Measurements from ENCODE around the gene NPIPA8. TPM values are rescaled to one million over a fixed set of nuclear protein-coding genes. Genes with fewer than 3 reads are reported as not detected.
"Not testable (repeated sequence)": the region's sequence is repeated elsewhere in the genome, so short reads cannot be mapped to it uniquely, and the experiment has no call there.

Gene NPIPA8
- total RNA-seq (2012; rRNA removed) (0.56 and 1.1 TPM in 2 replicates), polyA plus RNA-seq (2012; rRNA removed) (16.3 and 17.6 TPM in 2 replicates), Bru-seq, nascent RNA (not detected), BruChase-seq, experiment 1, labeled RNA remaining after a 6-hour chase (percentile 23 among the genes with signal in this experiment), BruChase-seq, experiment 2, labeled RNA remaining after a 2-hour chase (not detected)
- 8.1 and 11.7 TPM in 2 replicates for polyA plus RNA-seq (2012; cell fraction: cytosol; rRNA removed)
- 40.3 and 195 TPM in 2 replicates for polyA plus RNA-seq (2012; cell fraction: nucleus; rRNA removed; ENCODE audit: low replicate concordance)
- long read RNA-seq, result 0 reads

DNA sequence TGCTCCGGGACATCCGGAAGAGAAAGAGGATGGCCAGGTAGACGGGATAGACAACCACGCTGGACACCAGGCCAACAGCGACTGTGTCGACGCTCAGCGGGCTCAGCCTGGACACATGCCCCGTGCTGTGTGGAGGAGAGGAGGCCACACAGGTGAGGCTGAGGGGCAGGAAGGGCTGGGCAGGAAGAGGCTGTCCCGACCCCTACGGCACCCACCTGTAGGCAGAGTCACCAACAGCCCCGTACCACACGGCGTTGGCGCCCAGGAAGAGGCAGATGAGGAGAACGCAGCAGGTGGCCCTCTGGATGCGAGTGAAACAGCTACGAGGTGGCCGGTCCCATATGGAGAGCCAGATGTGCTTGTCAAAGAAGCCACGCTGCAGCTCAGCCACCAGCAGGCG, at the start of gene NPIPA8:
NPIPA8 (minus strand) TSS at position 101 of the 400 bp plus-strand sequence. CDS start 4,074 bp downstream, outside the sequence.
- dilution Hi-C loops (cut with HindIII; ENCODE audit: low sequenced_read_pairs, unreplicated experiment), result not testable (repeated sequence)

GRCh38 chr16:18385285-18385684, 48.7 kb upstream of the NPIPA8 start:
- H3K4me1 ChIP-seq (ENCODE audit: control insufficient read depth, insufficient read depth, low read length); H3K36me3 ChIP-seq (ENCODE audit: control insufficient read depth, insufficient read depth, low read length); H3K4ac ChIP-seq (ENCODE audit: low read depth, low read length); H3K18ac ChIP-seq (ENCODE audit: low read depth, low read length); H4K20me1 ChIP-seq (ENCODE audit: insufficient read depth, low read length); H3K27ac ChIP-seq (ENCODE audit: insufficient read depth, low read length); DNase-seq; H4K5ac ChIP-seq (ENCODE audit: low read depth, low read length); H3K56ac ChIP-seq (ENCODE audit: extremely low read depth, insufficient read depth, low read length); H2BK15ac ChIP-seq (ENCODE audit: low read depth, low read length); BruUV-seq (replicated peaks); H2BK20ac ChIP-seq (ENCODE audit: low read depth, low read length); H3K9me1 ChIP-seq (ENCODE audit: insufficient read depth, low read length); intact Hi-C loops (cut with micrococcal nuclease); H2AK5ac ChIP-seq (ENCODE audit: low read depth, low read length); H2AFZ ChIP-seq (replicated peaks; ENCODE audit: low read length, poor library complexity); H3K23ac ChIP-seq (ENCODE audit: low read depth, low read length); ATAC-seq (ENCODE audit: low read depth); H3K9ac ChIP-seq (ENCODE audit: low read depth, low read length); H4K8ac ChIP-seq (ENCODE audit: low read depth in 2 of 2, low read length in 2 of 2); H3K4me3 ChIP-seq (ENCODE audit: insufficient read depth, low read depth, low read length); H3K79me1 ChIP-seq (ENCODE audit: low read depth in 1 of 2, low read length in 2 of 2); in situ Hi-C loops (cut with MboI; ENCODE audit: low sequenced_read_pairs); H4K91ac ChIP-seq (ENCODE audit: insufficient read depth, low read depth, low read length); CTCF ChIA-PET; H2BK5ac ChIP-seq (ENCODE audit: low read depth, low read length, poor library complexity, severe bottlenecking); H3K27me3 ChIP-seq (ENCODE audit: control insufficient read depth, insufficient read depth, low read length); H3K14ac ChIP-seq (replicated peaks; ENCODE audit: low read depth, low read length); H2AK9ac ChIP-seq (replicated peaks; ENCODE audit: low read depth, low read length, poor library complexity); POLR2A ChIA-PET (ENCODE audit: unreplicated experiment); dilution Hi-C loops (cut with HindIII; ENCODE audit: low sequenced_read_pairs, unreplicated experiment); H3K9me3 ChIP-seq (ENCODE audit: control insufficient read depth, insufficient read depth, low read length); H3K4me2 ChIP-seq (ENCODE audit: low read depth, low read length); H2BK120ac ChIP-seq (ENCODE audit: low read depth, low read length): not testable (repeated sequence)
- no CpG with 5 or more reads among the region's 33 CpGs for WGBS, 2 experiments (ENCODE audit: extremely low coverage in 2 of 2, insufficient read length in 1 of 2)

More for the DNA sequence above, at the start of gene NPIPA8:
- H3K36me3 ChIP-seq (ENCODE audit: control insufficient read depth, insufficient read depth, low read length); ATAC-seq (ENCODE audit: low read depth); CTCF ChIA-PET; in situ Hi-C loops (cut with MboI; ENCODE audit: low sequenced_read_pairs); DNase-seq; H3K18ac ChIP-seq (ENCODE audit: low read depth, low read length); H3K23ac ChIP-seq (ENCODE audit: low read depth, low read length); H3K79me1 ChIP-seq (ENCODE audit: low read depth in 1 of 2, low read length in 2 of 2); H2BK20ac ChIP-seq (ENCODE audit: low read depth, low read length); H3K9me1 ChIP-seq (ENCODE audit: insufficient read depth, low read length); H2BK15ac ChIP-seq (ENCODE audit: low read depth, low read length); H3K4me2 ChIP-seq (ENCODE audit: low read depth, low read length); H3K9me3 ChIP-seq (ENCODE audit: control insufficient read depth, insufficient read depth, low read length); BruUV-seq (replicated peaks); POLR2A ChIA-PET (ENCODE audit: unreplicated experiment); H2AK5ac ChIP-seq (ENCODE audit: low read depth, low read length); H3K27me3 ChIP-seq (ENCODE audit: control insufficient read depth, insufficient read depth, low read length); H3K4ac ChIP-seq (ENCODE audit: low read depth, low read length); H3K27ac ChIP-seq (ENCODE audit: insufficient read depth, low read length); H2AK9ac ChIP-seq (replicated peaks; ENCODE audit: low read depth, low read length, poor library complexity); H3K4me3 ChIP-seq (ENCODE audit: insufficient read depth, low read depth, low read length); H4K8ac ChIP-seq (ENCODE audit: low read depth in 2 of 2, low read length in 2 of 2); H4K20me1 ChIP-seq (ENCODE audit: insufficient read depth, low read length); H2BK5ac ChIP-seq (ENCODE audit: low read depth, low read length, poor library complexity, severe bottlenecking); H3K4me1 ChIP-seq (ENCODE audit: control insufficient read depth, insufficient read depth, low read length); H2AFZ ChIP-seq (replicated peaks; ENCODE audit: low read length, poor library complexity); H3K9ac ChIP-seq (ENCODE audit: low read depth, low read length); H2BK120ac ChIP-seq (ENCODE audit: low read depth, low read length); H3K14ac ChIP-seq (replicated peaks; ENCODE audit: low read depth, low read length); H4K5ac ChIP-seq (ENCODE audit: low read depth, low read length); intact Hi-C loops (cut with micrococcal nuclease); H4K91ac ChIP-seq (ENCODE audit: insufficient read depth, low read depth, low read length); H3K56ac ChIP-seq (ENCODE audit: extremely low read depth, insufficient read depth, low read length): not testable (repeated sequence)
- no CpG with 5 or more reads among the region's 21 CpGs for WGBS, 2 experiments (ENCODE audit: extremely low coverage in 2 of 2, insufficient read length in 1 of 2)

All from IMR-90 (cell line).